WERI-Rb-1 (cell line): ENCODE data around the gene CSE1L.
A peak's percentile ranks its signal among the peaks of the same experiment; 100 is the strongest.
"Not testable (repeated sequence)": the region's sequence is repeated elsewhere in the genome, so short reads cannot be mapped to it uniquely, and the experiment has no call there.

Experiments
- DNase-seq: peaks from one replicate; pipeline ENCODE4 v3.0.0-alpha.2; 2020
- H3K27ac ChIP-seq: fragments of 250-450 bp; sonication (Bioruptor Pico); 2 replicates; pipeline ENCODE4 v1.5.1; 2020; ENCODE audit warnings: mild to moderate bottlenecking, moderate library complexity
- H3K27me3 ChIP-seq: fragments of 250-450 bp; sonication (Bioruptor Pico); 2 replicates; pipeline ENCODE4 v1.5.1; 2021; ENCODE audit warnings: mild to moderate bottlenecking, low read depth, moderate library complexity; ENCODE audit not compliant: insufficient read depth, severe bottlenecking
- H3K36me3 ChIP-seq: fragments of 250-450 bp; sonication (Bioruptor Pico); 2 replicates; pipeline ENCODE4 v1.5.1; 2020; ENCODE audit warnings: mild to moderate bottlenecking, moderate library complexity
- H3K4me3 ChIP-seq: 2 replicates; pipeline ENCODE4 v1.5.1; 2011; ENCODE audit warnings: low read depth, mild to moderate bottlenecking, control low read depth, low read length
- H3K9me3 ChIP-seq: fragments of 250-450 bp; sonication (Bioruptor Pico); 2 replicates; pipeline ENCODE4 v1.5.1; 2021; ENCODE audit warnings: mild to moderate bottlenecking, moderate library complexity; ENCODE audit not compliant: severe bottlenecking
- TF ChIP-seq, protein P1 (sequence below): IDR thresholded peaks from 2 replicates; pipeline ENCODE4 v1.5.1; 2011; ENCODE audit warnings: low read depth, mild to moderate bottlenecking, control low read depth, inconsistent platforms, low read length

CSE1L gene

DNA sequence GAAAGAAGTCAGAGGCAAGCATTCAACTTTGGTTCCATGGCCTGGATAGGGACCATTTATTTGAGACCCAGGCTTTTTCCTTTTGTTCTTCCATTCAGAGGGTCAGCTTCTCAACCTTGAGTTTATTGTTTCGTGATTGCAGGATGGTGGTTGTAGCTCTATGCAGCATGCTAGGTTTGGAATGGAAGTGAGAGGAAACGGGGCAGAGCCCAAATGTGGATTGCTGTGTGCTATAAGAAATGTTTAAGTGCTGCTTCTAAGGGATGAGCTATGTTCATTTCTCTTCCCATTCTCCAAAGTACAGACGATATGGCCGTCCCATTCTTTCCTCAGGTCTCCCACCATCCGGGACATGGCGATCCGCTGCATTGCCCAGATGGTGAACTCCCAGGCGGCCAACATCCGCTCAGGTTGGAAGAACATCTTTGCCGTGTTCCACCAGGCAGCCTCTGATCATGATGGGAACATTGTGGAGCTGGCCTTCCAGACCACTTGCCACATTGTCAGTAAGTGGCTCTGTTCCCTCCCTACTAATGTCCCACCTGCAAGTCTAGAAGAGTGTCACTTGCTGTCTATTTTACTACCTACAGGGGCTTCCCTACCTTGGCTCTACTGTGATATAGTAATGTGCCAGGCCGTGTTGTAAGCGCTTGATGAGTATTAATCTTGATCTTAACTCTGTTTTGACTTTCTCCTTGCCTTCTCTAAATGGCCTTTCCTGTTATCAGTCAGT, 36.0 kb upstream of the CSE1L start:
- H3K4me3 ChIP-seq, result no peak overlapping the region
- no peaks in the 10 kb centered on the region for H3K27me3 ChIP-seq
- no peak for DNase-seq
- no peaks in the 10 kb centered on the region for H3K9me3 ChIP-seq
- H3K27ac ChIP-seq, result no peak overlapping the region
- peaks cover 55% of the 10 kb centered on the region for H3K36me3 ChIP-seq
- TF ChIP-seq, protein P1, sequence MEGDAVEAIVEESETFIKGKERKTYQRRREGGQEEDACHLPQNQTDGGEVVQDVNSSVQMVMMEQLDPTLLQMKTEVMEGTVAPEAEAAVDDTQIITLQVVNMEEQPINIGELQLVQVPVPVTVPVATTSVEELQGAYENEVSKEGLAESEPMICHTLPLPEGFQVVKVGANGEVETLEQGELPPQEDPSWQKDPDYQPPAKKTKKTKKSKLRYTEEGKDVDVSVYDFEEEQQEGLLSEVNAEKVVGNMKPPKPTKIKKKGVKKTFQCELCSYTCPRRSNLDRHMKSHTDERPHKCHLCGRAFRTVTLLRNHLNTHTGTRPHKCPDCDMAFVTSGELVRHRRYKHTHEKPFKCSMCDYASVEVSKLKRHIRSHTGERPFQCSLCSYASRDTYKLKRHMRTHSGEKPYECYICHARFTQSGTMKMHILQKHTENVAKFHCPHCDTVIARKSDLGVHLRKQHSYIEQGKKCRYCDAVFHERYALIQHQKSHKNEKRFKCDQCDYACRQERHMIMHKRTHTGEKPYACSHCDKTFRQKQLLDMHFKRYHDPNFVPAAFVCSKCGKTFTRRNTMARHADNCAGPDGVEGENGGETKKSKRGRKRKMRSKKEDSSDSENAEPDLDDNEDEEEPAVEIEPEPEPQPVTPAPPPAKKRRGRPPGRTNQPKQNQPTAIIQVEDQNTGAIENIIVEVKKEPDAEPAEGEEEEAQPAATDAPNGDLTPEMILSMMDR, result no peak

DNA sequence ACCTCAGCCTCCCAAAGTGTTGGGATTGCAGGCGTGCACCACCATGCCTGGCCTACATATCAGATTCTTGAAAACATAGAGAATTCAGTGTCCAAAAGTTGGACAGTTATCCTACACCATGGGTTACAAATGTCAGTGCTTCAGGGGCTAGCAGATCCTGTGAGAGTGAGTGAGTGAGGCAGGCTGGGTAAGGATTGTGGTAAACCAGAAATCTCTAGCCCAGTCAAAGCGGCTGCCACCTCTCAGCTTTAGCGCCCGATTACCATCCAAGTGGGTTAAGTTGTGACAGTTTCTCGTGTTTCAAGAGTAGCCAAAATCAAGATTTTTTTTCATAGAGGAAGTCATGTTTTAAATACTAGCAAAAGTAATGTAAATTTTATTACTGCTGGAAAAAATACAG, 21.9 kb upstream of the CSE1L start:
- DNase-seq, result no peak
- TF ChIP-seq, protein P1, result no peak
- H3K9me3 ChIP-seq, result no peaks in the 10 kb centered on the region
- H3K27me3 ChIP-seq, result no peaks in the 10 kb centered on the region
- no peak overlapping the region for H3K27ac ChIP-seq
- no peak overlapping the region for H3K4me3 ChIP-seq
- H3K36me3 ChIP-seq, result peaks cover 54% of the 10 kb centered on the region

DNA sequence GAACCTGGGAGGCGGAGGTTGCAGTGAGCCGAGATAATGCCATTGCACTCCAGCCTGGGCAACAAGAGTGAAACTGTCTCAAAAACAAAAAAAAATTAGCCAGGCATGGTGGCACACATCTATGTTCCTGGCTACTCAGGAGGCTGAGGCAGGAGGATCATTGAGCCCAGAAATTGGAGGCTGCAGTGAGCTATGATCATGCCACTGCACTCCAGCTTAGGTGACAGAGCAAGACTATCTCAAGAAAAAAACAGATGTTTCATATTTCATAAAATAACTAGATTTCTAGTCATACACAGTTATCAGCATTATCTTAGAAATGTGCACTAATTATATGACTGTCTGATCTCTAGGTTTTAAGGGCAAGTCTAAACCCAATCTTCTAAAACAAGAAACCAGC, 17.9 kb upstream of the CSE1L start:
- H3K36me3 ChIP-seq, result peaks cover 70% of the 10 kb centered on the region
- not testable (repeated sequence) for H3K9me3 ChIP-seq, H3K27me3 ChIP-seq, H3K27ac ChIP-seq, DNase-seq, H3K4me3 ChIP-seq

DNA sequence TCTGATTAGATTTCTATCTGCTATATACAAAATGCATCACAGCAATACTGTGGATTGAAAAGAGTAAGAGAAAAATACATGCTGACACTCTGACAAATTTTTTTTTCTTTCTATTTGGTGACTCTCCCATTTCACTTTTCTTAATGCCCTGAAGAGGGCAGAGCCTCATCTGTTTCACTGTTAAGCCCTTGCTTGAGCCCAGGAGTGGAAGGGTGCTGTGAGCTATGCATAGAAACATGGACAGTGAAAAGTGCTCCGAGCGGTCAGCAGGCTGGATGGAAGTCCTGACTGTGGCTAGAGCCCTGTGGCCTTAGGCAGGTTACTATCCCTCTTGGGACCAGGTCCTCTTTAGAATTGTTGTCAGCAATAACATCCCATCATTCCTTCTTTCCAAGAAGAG, 17.4 kb upstream of the CSE1L start:
- Histone ChIP-seq H3K9me3 (no peaks in the 10 kb centered on the region), H3K4me3 (no peak overlapping the region), H3K27ac (no peak overlapping the region), H3K27me3 (no peaks in the 10 kb centered on the region), H3K36me3 (peaks cover 75% of the 10 kb centered on the region)
- DNase-seq, result no peak
- TF ChIP-seq, protein P1, result peak; percentile 33; the same call in 1 of the 2 replicates

DNA sequence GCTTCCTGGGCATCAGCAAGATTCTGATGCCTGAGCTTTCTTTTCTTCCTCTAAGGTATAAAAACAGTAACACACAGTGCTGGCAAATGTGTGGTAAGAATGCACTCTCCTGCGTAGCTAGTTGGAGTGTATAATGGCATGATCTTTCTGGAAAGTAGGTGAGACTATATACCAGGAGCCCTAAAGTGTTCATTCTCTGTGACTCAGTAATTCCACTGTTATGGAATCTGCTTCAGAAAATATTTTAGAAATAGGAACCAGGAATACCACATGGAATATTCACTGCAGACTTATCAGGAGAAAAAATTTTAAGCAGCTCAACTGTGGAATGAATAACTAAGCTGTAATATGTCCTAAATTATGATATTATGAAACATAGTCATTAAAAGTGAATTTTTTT, 16.9 kb upstream of the CSE1L start:
- TF ChIP-seq, protein P1, result no peak

GRCh38 chr20:49030954-49031619, 15.0 kb upstream of the CSE1L start:
- H3K27ac ChIP-seq, result no peak overlapping the region
- H3K4me3 ChIP-seq, result no peak overlapping the region
- H3K9me3 ChIP-seq, result no peaks in the 10 kb centered on the region
- H3K36me3 ChIP-seq, result peaks cover 67% of the 10 kb centered on the region
- DNase-seq, result no peak
- no peaks in the 10 kb centered on the region for H3K27me3 ChIP-seq
- TF ChIP-seq, protein P1, result no peak

More for the DNA sequence above, 16.9 kb upstream of the CSE1L start:
- Histone ChIP-seq H3K27me3 (no peaks in the 10 kb centered on the region), H3K27ac (no peak overlapping the region), H3K9me3 (no peaks in the 10 kb centered on the region), H3K4me3 (no peak overlapping the region), H3K36me3 (peaks cover 73% of the 10 kb centered on the region)
- no peak for DNase-seq
